Astrocyte (in vitro differentiated cells and primary cell): ENCODE data around the gene TVP23A. TPM values are rescaled to one million over a fixed set of nuclear protein-coding genes. Genes with fewer than 3 reads are reported as not detected.

ENCODE experiments used
- DNase-seq: peaks from one replicate; pipeline ENCODE4 v3.0.0-alpha.2; 2010; ENCODE audit warnings: low read depth
- FAIRE-seq: peaks from 2 replicates; lab custom pipeline; 2011; peaks lifted over from hg19 to GRCh38; lab: Jason Lieb, UNC
- H2AFZ ChIP-seq: 2 replicates; pipeline ENCODE4 v1.6.0; 2012; ENCODE audit warnings: low read depth, low read length, inconsistent platforms
- H3K27ac ChIP-seq: 2 replicates; pipeline ENCODE4 v1.5.1; 2011; ENCODE audit warnings: low read depth, low read length, inconsistent platforms
- H3K27me3 ChIP-seq: 2 replicates; pipeline ENCODE4 v1.6.0; 2011; ENCODE audit warnings: low read length, inconsistent platforms; ENCODE audit not compliant: insufficient read depth
- H3K36me3 ChIP-seq: 2 replicates; pipeline ENCODE4 v1.5.1; 2011; ENCODE audit warnings: low read length, inconsistent platforms; ENCODE audit not compliant: insufficient read depth
- H3K4me1 ChIP-seq: 2 replicates; pipeline ENCODE4 v1.5.1; 2011; ENCODE audit warnings: low read length, inconsistent platforms; ENCODE audit not compliant: insufficient read depth
- H3K4me2 ChIP-seq: 2 replicates; pipeline ENCODE4 v1.6.0; 2012; ENCODE audit warnings: low read length, inconsistent platforms
- H3K4me3 ChIP-seq: 2 replicates; pipeline ENCODE4 v1.5.1; 2011; ENCODE audit warnings: low read depth, mild to moderate bottlenecking, low read length, inconsistent platforms; ENCODE audit not compliant: insufficient read depth
- H3K79me2 ChIP-seq: 2 replicates; pipeline ENCODE4 v1.6.0; 2012; ENCODE audit warnings: mild to moderate bottlenecking, low read length, inconsistent platforms; ENCODE audit not compliant: insufficient read depth
- H3K9ac ChIP-seq: 2 replicates; pipeline ENCODE4 v1.6.0; 2012; ENCODE audit warnings: mild to moderate bottlenecking, low read length, inconsistent platforms
- H3K9me3 ChIP-seq: 2 replicates; pipeline ENCODE4 v1.5.1; 2012; ENCODE audit warnings: low read depth, mild to moderate bottlenecking, low read length, inconsistent platforms; ENCODE audit not compliant: insufficient read depth
- H4K20me1 ChIP-seq: 2 replicates; pipeline ENCODE4 v1.6.0; 2012; ENCODE audit warnings: low read length, inconsistent platforms; ENCODE audit not compliant: insufficient read depth
- H3K27ac Mint-ChIP-seq: one replicate; pipeline ENCODE4 v1.8.0; 2021; ENCODE audit warnings: mild to moderate bottlenecking, mixed read lengths; ENCODE audit not compliant: unreplicated experiment
- H3K27me3 Mint-ChIP-seq: one replicate; pipeline ENCODE4 v1.8.0; 2021; ENCODE audit warnings: low read depth, mixed read lengths; ENCODE audit not compliant: unreplicated experiment
- H3K36me3 Mint-ChIP-seq: one replicate; pipeline ENCODE4 v1.8.0; 2021; ENCODE audit warnings: low read depth, mixed read lengths; ENCODE audit not compliant: unreplicated experiment
- H3K4me1 Mint-ChIP-seq: one replicate; pipeline ENCODE4 v1.8.0; 2021; ENCODE audit warnings: low read depth, mixed read lengths; ENCODE audit not compliant: unreplicated experiment
- H3K4me3 Mint-ChIP-seq: one replicate; pipeline ENCODE4 v1.8.0; 2021; ENCODE audit warnings: mild to moderate bottlenecking, moderate library complexity, mixed read lengths; ENCODE audit not compliant: unreplicated experiment
- H3K9me3 Mint-ChIP-seq: one replicate; pipeline ENCODE4 v1.8.0; 2021; ENCODE audit warnings: mild to moderate bottlenecking, mixed read lengths; ENCODE audit not compliant: unreplicated experiment
- CTCF ChIP-seq: IDR thresholded peaks from 2 replicates; pipeline ENCODE4 v1.5.1; 2011; ENCODE audit warnings: low read depth, mild to moderate bottlenecking, inconsistent platforms, low read length, moderate library complexity; ENCODE audit not compliant: insufficient read depth
- EZH2 ChIP-seq: IDR thresholded peaks from 2 replicates; pipeline ENCODE4 v1.6.1; 2012; ENCODE audit warnings: mild to moderate bottlenecking, low read length, inconsistent platforms; ENCODE audit not compliant: insufficient read depth
- total RNA-seq: library from RNA; stranded (reverse); gene quantifications from 2 replicates; pipeline ENCODE4 v1.2.1, GENCODE V29; 2021

Gene TVP23A
- total RNA-seq, 1 donor from 2014 or later: 0.34 TPM

DNA sequence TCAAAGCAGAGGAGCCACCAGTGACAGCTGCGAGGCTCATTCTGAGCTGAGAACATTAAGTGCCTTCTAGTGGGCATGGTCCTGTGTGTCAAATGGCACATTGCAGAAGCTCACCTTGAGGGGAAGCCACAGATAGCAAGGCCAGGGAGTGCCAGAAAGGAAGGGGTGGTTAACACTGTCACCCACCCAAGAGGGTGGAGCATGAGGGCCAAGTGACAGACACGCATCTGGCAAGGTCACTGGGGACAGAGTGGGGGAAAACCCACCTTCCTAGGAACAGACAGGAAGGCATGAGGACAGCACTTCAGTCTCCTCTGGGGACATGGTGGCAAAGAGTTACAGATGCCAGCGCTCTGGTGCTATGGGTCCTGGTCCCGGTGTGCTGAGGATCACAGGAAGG, 52.8 kb downstream of the TVP23A start:
- H3K4me3 ChIP-seq: no peak overlapping the region
- Mint-ChIP-seq H3K9me3 (no peaks in the 10 kb centered on the region), H3K27me3 (no peaks in the 10 kb centered on the region), H3K4me1 (no peaks in the 10 kb centered on the region), H3K27ac (no peak overlapping the region), H3K36me3 (peaks cover 24% of the 10 kb centered on the region), H3K4me3 (no peak overlapping the region)
- H4K20me1 ChIP-seq: no peaks in the 10 kb centered on the region
- no peak overlapping the region for H2AFZ ChIP-seq
- no peak overlapping the region for H3K9ac ChIP-seq
- no peaks in the 10 kb centered on the region for H3K27me3 ChIP-seq
- H3K4me1 ChIP-seq: no peaks in the 10 kb centered on the region
- no peaks in the 10 kb centered on the region for H3K9me3 ChIP-seq
- DNase-seq (no peak), FAIRE-seq (no peak)
- no peak overlapping the region for H3K4me2 ChIP-seq
- no peak for TF ChIP-seq EZH2
- TF ChIP-seq CTCF: no peak
- no peaks in the 10 kb centered on the region for H3K79me2 ChIP-seq
- peaks cover 5% of the 10 kb centered on the region for H3K36me3 ChIP-seq
- no peak overlapping the region for H3K27ac ChIP-seq

- H3K79me2 ChIP-seq: no peaks in the 10 kb centered on the region
- Mint-ChIP-seq H3K4me1 (no peaks in the 10 kb centered on the region), H3K4me3 (no peak overlapping the region), H3K9me3 (no peaks in the 10 kb centered on the region), H3K27me3 (no peaks in the 10 kb centered on the region), H3K27ac (peak overlapping the region; percentile 34), H3K36me3 (peaks cover 20% of the 10 kb centered on the region)
- DNase-seq (no peak), FAIRE-seq (no peak)
- no peak for TF ChIP-seq EZH2
- TF ChIP-seq CTCF: no peak
- no peak overlapping the region for H3K27ac ChIP-seq
- no peak overlapping the region for H3K9ac ChIP-seq
- H3K27me3 ChIP-seq: no peaks in the 10 kb centered on the region
- no peak overlapping the region for H3K4me2 ChIP-seq
- no peaks in the 10 kb centered on the region for H4K20me1 ChIP-seq
- peaks cover 8% of the 10 kb centered on the region for H3K36me3 ChIP-seq
- H3K4me3 ChIP-seq: no peak overlapping the region
- H3K4me1 ChIP-seq: no peaks in the 10 kb centered on the region
- H2AFZ ChIP-seq: no peak overlapping the region
- no peaks in the 10 kb centered on the region for H3K9me3 ChIP-seq
Observed at GRCh38 chr16:10763456-10763855, 55.1 kb downstream of the TVP23A start.

DNA sequence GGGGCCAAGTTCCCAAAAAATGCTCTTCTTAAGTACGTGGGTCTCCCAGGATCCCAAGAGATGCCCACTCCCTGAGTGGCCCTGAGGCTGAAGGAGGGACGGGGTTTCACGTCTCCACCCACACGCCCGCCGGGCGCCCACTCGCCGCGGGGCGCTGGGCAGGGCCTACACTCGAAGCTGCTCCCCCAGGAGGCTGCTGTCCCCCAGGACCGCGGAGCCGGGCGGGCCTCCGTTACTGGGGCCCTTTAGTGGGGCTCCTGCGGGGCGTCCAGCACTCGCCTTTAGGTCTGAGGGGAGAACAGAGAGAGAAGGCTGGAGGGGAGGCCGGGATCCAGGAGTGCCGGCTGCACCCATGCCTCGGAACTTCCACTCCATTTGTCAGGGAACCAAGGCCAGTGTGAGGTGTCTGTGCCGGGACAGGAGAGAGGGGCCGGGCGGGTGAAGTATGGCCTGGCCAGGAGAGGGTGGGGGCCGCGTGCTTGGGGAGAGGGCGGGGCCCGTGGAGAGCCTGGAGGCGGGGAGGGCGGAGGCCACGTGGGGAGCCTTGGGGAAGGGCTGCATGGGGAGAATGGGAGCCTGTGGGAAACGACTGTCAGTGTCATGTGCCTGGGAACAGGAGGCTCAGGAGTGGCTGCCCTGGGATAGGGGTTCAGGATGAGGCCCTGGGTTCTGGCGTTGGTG, 56.1 kb downstream of the TVP23A start:
- Mint-ChIP-seq H3K4me1 (no peaks in the 10 kb centered on the region), H3K9me3 (no peaks in the 10 kb centered on the region), H3K27ac (no peak overlapping the region), H3K36me3 (peaks cover 20% of the 10 kb centered on the region), H3K27me3 (no peaks in the 10 kb centered on the region), H3K4me3 (no peak overlapping the region)
- Histone ChIP-seq H3K4me3 (no peak overlapping the region), H3K4me2 (no peak overlapping the region), H3K36me3 (peaks cover 15% of the 10 kb centered on the region), H3K27ac (no peak overlapping the region), H3K79me2 (no peaks in the 10 kb centered on the region), H3K9ac (no peak overlapping the region), H3K9me3 (no peaks in the 10 kb centered on the region), H3K27me3 (no peaks in the 10 kb centered on the region), H3K4me1 (no peaks in the 10 kb centered on the region), H2AFZ (no peak overlapping the region), H4K20me1 (no peaks in the 10 kb centered on the region)
- FAIRE-seq (no peak), DNase-seq (no peak)
- no peak for TF ChIP-seq CTCF
- no peak for TF ChIP-seq EZH2
